PFSK-1 (cell line): ENCODE results near the gene ANKMY1.

Experiments
- REST ChIP-seq, 2 experiments: IDR thresholded peaks; 2 replicates each; pipeline versions ENCODE4 v1.6.1 to v1.8.0; 2011 to 2012; ENCODE audit warnings: low read depth in 2 of 2, low read length in 2 of 2, control low read depth in 1 of 2, inconsistent platforms in 1 of 2, mild to moderate bottlenecking in 1 of 2, moderate library complexity in 1 of 2; ENCODE audit not compliant: insufficient read depth in 1 of 2
- SIN3A ChIP-seq: IDR thresholded peaks from 2 replicates; pipeline ENCODE4 v1.6.1; 2012; ENCODE audit warnings: mild to moderate bottlenecking, low read length, moderate library complexity, borderline replicate concordance; ENCODE audit not compliant: insufficient read depth

- TF ChIP-seq SIN3A (no peak), REST (IDR thresholded peaks at IDR 0.05; ENCODE audit: insufficient read depth in 1 of 2, low read depth in 2 of 2, low read length in 2 of 2) (no peak)
Observed at GRCh38 chr2:240460253-240460711, 97.5 kb downstream of the ANKMY1 start.
